OCI-LY1 (cell line): ENCODE data around the gene GFER.

Experiments
- H2AFZ ChIP-seq: fragments of 200-600 bp; sonication (generic), shearing (Covaris generic); 2 replicates; pipeline ENCODE4 v1.6.0; 2014; ENCODE audit warnings: antibody characterized with exemption, mild to moderate bottlenecking, low read length
- H3F3A ChIP-seq: fragments of 200-600 bp; sonication (generic), shearing (Covaris generic); 2 replicates; pipeline ENCODE4 v1.6.0; 2014; ENCODE audit warnings: mild to moderate bottlenecking, antibody characterized with exemption, low read length, moderate library complexity; ENCODE audit not compliant: insufficient read depth
- H3K27ac ChIP-seq: fragments of 200-600 bp; sonication (generic); 2 replicates; pipeline ENCODE4 v1.5.1; 2014; ENCODE audit warnings: low read length, mixed run types, mild to moderate bottlenecking, low read depth; ENCODE audit not compliant: poor library complexity, severe bottlenecking
- H3K27me3 ChIP-seq: fragments of 200-600 bp; sonication (generic); 2 replicates; pipeline ENCODE4 v1.6.0; 2014; ENCODE audit warnings: antibody characterized with exemption, mild to moderate bottlenecking, low read length, moderate library complexity; ENCODE audit not compliant: insufficient read depth
- H3K36me3 ChIP-seq: fragments of 200-600 bp; sonication (generic); 2 replicates; pipeline ENCODE4 v1.6.1; 2014; ENCODE audit warnings: mild to moderate bottlenecking, antibody characterized with exemption, low read length, moderate library complexity, mixed read lengths; ENCODE audit not compliant: insufficient read depth
- H3K4me1 ChIP-seq: fragments of 200-600 bp; sonication (generic); 2 replicates; pipeline ENCODE4 v1.5.1; 2014; ENCODE audit warnings: mild to moderate bottlenecking, low read length, moderate library complexity; ENCODE audit not compliant: insufficient read depth, severe bottlenecking
- H3K4me2 ChIP-seq: fragments of 200-600 bp; sonication (generic), shearing (Covaris generic); 2 replicates; pipeline ENCODE4 v1.6.1; 2014; ENCODE audit warnings: low read length
- H3K4me3 ChIP-seq: fragments of 200-600 bp; sonication (generic); 2 replicates; pipeline ENCODE4 v1.5.1; 2014; ENCODE audit warnings: low read length, low read depth, mild to moderate bottlenecking, mixed read lengths; ENCODE audit not compliant: poor library complexity, severe bottlenecking
- H3K79me2 ChIP-seq: fragments of 200-600 bp; shearing (Covaris generic); 2 replicates; pipeline ENCODE4 v1.6.1; 2016; ENCODE audit warnings: mixed run types, low read length, mixed read lengths; ENCODE audit not compliant: insufficient read depth
- H3K9ac ChIP-seq: fragments of 200-600 bp; sonication (generic), shearing (Covaris generic); 2 replicates; pipeline ENCODE4 v1.6.1; 2014; ENCODE audit warnings: mild to moderate bottlenecking, low read length, mixed read lengths
- H3K9me2 ChIP-seq: fragments of 200-600 bp; sonication (generic), shearing (Covaris generic); 2 replicates; pipeline ENCODE4 v1.6.1; 2014; ENCODE audit warnings: low read depth, mild to moderate bottlenecking, low read length, mixed read lengths
- H3K9me3 ChIP-seq: fragments of 200-600 bp; shearing (Covaris generic); 2 replicates; pipeline ENCODE4 v1.6.1; 2014; ENCODE audit warnings: low read length, mixed read lengths
- H4K20me1 ChIP-seq: fragments of 200-600 bp; sonication (generic), shearing (Covaris generic); 2 replicates; pipeline ENCODE4 v1.6.0; 2016; ENCODE audit warnings: mild to moderate bottlenecking, low read length; ENCODE audit not compliant: insufficient read depth
- CTCF ChIP-seq: fragments of 200-600 bp; sonication (generic), shearing (Covaris generic); IDR thresholded peaks from 2 replicates; pipeline ENCODE4 v1.5.1; 2017; ENCODE audit warnings: mild to moderate bottlenecking, antibody characterized with exemption, low read length, moderate library complexity, mixed read lengths
- EZH2 ChIP-seq: fragments of 200-600 bp; sonication (generic), shearing (Covaris generic); IDR thresholded peaks from 2 replicates; pipeline ENCODE4 v1.8.0; 2017; ENCODE audit warnings: borderline replicate concordance, mixed run types, mild to moderate bottlenecking, antibody characterized with exemption, low read length, moderate library complexity, mixed read lengths

Gene GFER

GRCh38 chr16:1980770-1981087, 3.3 kb upstream of the GFER start:
- Histone ChIP-seq H3K4me1 (peaks cover 22% of the 10 kb centered on the region), H3K79me2 (no peaks in the 10 kb centered on the region), H3K27ac (no peak overlapping the region), H3K4me3 (no peak overlapping the region), H2AFZ (no peak overlapping the region), H3K9ac (no peak overlapping the region), H3K9me2 (no peaks in the 10 kb centered on the region), H3K4me2 (no peak overlapping the region), H3K27me3 (no peaks in the 10 kb centered on the region; the same call in 1 of the 2 replicates), H4K20me1 (no peaks in the 10 kb centered on the region), H3F3A (no peaks in the 10 kb centered on the region), H3K36me3 (peaks cover 35% of the 10 kb centered on the region), H3K9me3 (no peaks in the 10 kb centered on the region)
- TF ChIP-seq CTCF (no peak), EZH2 (no peak)

DNA sequence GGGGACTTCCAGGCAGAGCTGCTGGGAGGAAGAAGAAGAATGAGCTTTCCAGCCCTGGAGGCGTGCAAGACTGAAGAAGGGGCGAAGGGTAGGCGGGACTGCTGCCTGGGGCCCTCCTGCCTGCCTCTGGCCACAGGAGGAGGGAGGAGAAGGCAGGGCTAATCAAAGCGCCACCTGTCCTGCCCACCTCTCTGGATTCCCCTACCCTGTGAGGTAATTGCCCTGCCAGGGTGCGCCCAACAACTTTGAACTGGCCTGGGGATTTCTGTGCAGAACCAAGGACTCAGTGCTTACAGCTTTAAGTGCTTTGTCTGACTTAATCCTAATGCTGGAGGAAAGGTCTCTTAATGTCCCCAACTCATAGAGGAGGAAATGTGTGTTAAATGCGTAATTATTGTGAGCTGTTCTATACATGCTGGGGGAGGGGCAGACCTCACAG, 2.6 kb upstream of the GFER start, which contains the start of gene NOXO1:
NOXO1 (minus strand) TSS at position 72 of the 439 bp plus-strand sequence. CDS start 290 bp downstream, outside the sequence.
- H3F3A ChIP-seq: no peaks in the 10 kb centered on the region
- no peak within 1 kb of the TSS for H3K27ac ChIP-seq
- no peak within 1 kb of the TSS for H3K4me3 ChIP-seq
- H3K79me2 ChIP-seq: no peaks in the 10 kb centered on the region
- no peak within 1 kb of the TSS for H2AFZ ChIP-seq
- H4K20me1 ChIP-seq: no peaks in the 10 kb centered on the region
- H3K4me1 ChIP-seq: peaks cover 22% of the 10 kb centered on the region
- no peak within 1 kb of the TSS for H3K9ac ChIP-seq
- no peak for TF ChIP-seq EZH2
- TF ChIP-seq CTCF: no peak
- H3K9me2 ChIP-seq: no peaks in the 10 kb centered on the region
- H3K27me3 ChIP-seq: no peaks in the 10 kb centered on the region; the same call in 1 of the 2 replicates
- peaks cover 35% of the 10 kb centered on the region for H3K36me3 ChIP-seq
- no peaks in the 10 kb centered on the region for H3K9me3 ChIP-seq
- no peak within 1 kb of the TSS for H3K4me2 ChIP-seq

GRCh38 chr16:1982013-1982433, 2.0 kb upstream of the GFER start:
- no peak overlapping the region for H3K4me3 ChIP-seq
- no peaks in the 10 kb centered on the region; the same call in 1 of the 2 replicates for H3K27me3 ChIP-seq
- no peaks in the 10 kb centered on the region for H3K9me3 ChIP-seq
- TF ChIP-seq EZH2: no peak
- TF ChIP-seq CTCF: no peak
- no peaks in the 10 kb centered on the region for H3K9me2 ChIP-seq
- H3F3A ChIP-seq: no peaks in the 10 kb centered on the region
- no peak overlapping the region for H3K27ac ChIP-seq
- no peaks in the 10 kb centered on the region for H4K20me1 ChIP-seq
- H3K79me2 ChIP-seq: no peaks in the 10 kb centered on the region
- H3K36me3 ChIP-seq: peaks cover 32% of the 10 kb centered on the region
- no peak overlapping the region for H2AFZ ChIP-seq
- H3K4me1 ChIP-seq: peaks cover 22% of the 10 kb centered on the region
- H3K9ac ChIP-seq: no peak overlapping the region
- H3K4me2 ChIP-seq: no peak overlapping the region
